K562 (cell line): ENCODE results near the gene RGL2. TPM values are rescaled to one million over a fixed set of nuclear protein-coding genes. Genes with fewer than 3 reads are reported as not detected.

ENCODE experiments used
- BCLAF1 ChIP-seq, 2 experiments: fragments of 450-650 bp in 1 of 2; IDR thresholded peaks; 2 replicates each; pipeline ENCODE4 v1.6.1; 2011 to 2017; ENCODE audit warnings: low read depth in 2 of 2, antibody characterized with exemption in 1 of 2, borderline replicate concordance in 1 of 2, low read length in 1 of 2, mild to moderate bottlenecking in 1 of 2, mixed read lengths in 1 of 2; ENCODE audit not compliant: control insufficient read depth in 1 of 2
- CREBBP ChIP-seq: IDR thresholded peaks from one replicate; pipeline ENCODE4 v1.6.1; 2012; ENCODE audit warnings: low read depth, mild to moderate bottlenecking, control low read depth, inconsistent platforms, low read length
- CXXC5 ChIP-seq: fragments of 250-450 bp; sonication (Bioruptor Pico); IDR thresholded peaks from 2 replicates; pipeline ENCODE4 v1.8.0; 2022; ENCODE audit warnings: inconsistent platforms, mild to moderate bottlenecking, moderate library complexity
- EWSR1 ChIP-seq: fragments of 450-650 bp; IDR thresholded peaks from 2 replicates; pipeline ENCODE4 v1.6.1; 2018; ENCODE audit warnings: borderline replicate concordance, mild to moderate bottlenecking, low read depth, moderate library complexity; ENCODE audit not compliant: partially characterized antibody
- PCBP2 ChIP-seq: fragments of 200-400 bp; formaldehyde crosslinking; IDR thresholded peaks from 2 replicates; pipeline ENCODE4 v1.6.1; 2018; ENCODE audit warnings: low read length, low read depth, mild to moderate bottlenecking, moderate library complexity; ENCODE audit not compliant: poor library complexity, severe bottlenecking
- PML ChIP-seq: IDR thresholded peaks from 2 replicates; pipeline ENCODE4 v1.6.1; 2012; ENCODE audit warnings: low read length, inconsistent platforms
- RAD51 ChIP-seq: fragments of 450-650 bp; IDR thresholded peaks from 2 replicates; pipeline ENCODE4 v1.7.1; 2016; ENCODE audit warnings: low read depth, mild to moderate bottlenecking, borderline replicate concordance
- SETDB1 ChIP-seq: IDR thresholded peaks from one replicate; pipeline ENCODE4 v1.6.1; 2012; ENCODE audit warnings: low read length, control low read depth, inconsistent platforms
- SMARCA4 ChIP-seq: fragments of 450-650 bp; IDR thresholded peaks from 2 replicates; pipeline ENCODE4 v1.6.1; 2016
- TCF3 ChIP-seq: sonication (generic); formaldehyde crosslinking; IDR thresholded peaks from 2 replicates; pipeline ENCODE4 v1.4.0; 2020; ENCODE audit warnings: mild to moderate bottlenecking, missing genetic modification reagents
- ZBTB7A ChIP-seq: IDR thresholded peaks from 2 replicates; pipeline ENCODE4 v1.6.1; 2011; ENCODE audit warnings: low read depth, mild to moderate bottlenecking, low read length, moderate library complexity, borderline replicate concordance; ENCODE audit not compliant: control insufficient read depth
- ZNF12 ChIP-seq: sonication (generic); formaldehyde crosslinking; IDR thresholded peaks from 2 replicates; pipeline ENCODE4 v1.4.0; 2020; ENCODE audit warnings: mild to moderate bottlenecking, missing genetic modification reagents
- ZNF311 ChIP-seq: fragments of 250-450 bp; sonication (Bioruptor Pico); IDR thresholded peaks from 2 replicates; pipeline ENCODE4 v1.4.0; 2020; ENCODE audit warnings: mild to moderate bottlenecking, moderate library complexity
- ZNF639 ChIP-seq, 2 experiments: fragments of 200-800 bp in 1 of 2; sonication (Bioruptor generic) in 1 of 2; sonication (generic) in 1 of 2; formaldehyde crosslinking in 1 of 2; IDR thresholded peaks in 1 of 2; conservative IDR thresholded peaks in 1 of 2; 2 replicates each; pipeline versions ENCODE4 v1.5.0 to v1.6.1; 2016 to 2020; ENCODE audit warnings: missing compliant biosample characterization in 1 of 2, missing genetic modification characterization in 1 of 2, missing genetic modification reagents in 1 of 2
- ZNF644 ChIP-seq: fragments of 200-800 bp; sonication (Bioruptor generic); IDR thresholded peaks from 2 replicates; pipeline ENCODE4 v1.6.1; 2016; ENCODE audit warnings: low read depth, missing genetic modification characterization, missing compliant biosample characterization
- ZNF717 ChIP-seq: fragments of 250-450 bp; sonication (Bioruptor Pico); IDR thresholded peaks from 2 replicates; pipeline ENCODE4 v1.5.0; 2021
- polyA plus RNA-seq, 8 experiments: library from polyadenylated mRNA; depleted of rRNA in 4 of 8; stranded (reverse) in 5 of 8; unstranded in 3 of 8; fragments of >200 nt; fragmentation: Nextera tagmentation in 2 of 8; fragmentation: Illumina TruSeq in 1 of 8; extraction: Ambion mirVana in 2 of 8; extraction: Trizol in 1 of 8; gene quantifications; 2 replicates each; pipeline versions ENCODE4 v1.2.1 to v1.2.3, GENCODE V29; 2011 to 2014; ENCODE audit warnings: inconsistent platforms in 1 of 8, missing spikeins in 1 of 8
- total RNA-seq, 7 experiments: library from RNA; depleted of rRNA in 6 of 7; stranded (reverse); fragments of >200 nt in 6 of 7; fragmentation: Illumina TruSeq in 2 of 7; extraction: Trizol in 2 of 7; gene quantifications; 2 replicates each; pipeline versions ENCODE4 v1.2.1 to v1.2.3, GENCODE V29; 2011 to 2021; ENCODE audit warnings: low replicate concordance in 1 of 7
- TF ChIP-seq, protein P1 (sequence below): sonication (generic); formaldehyde crosslinking; IDR thresholded peaks from 2 replicates; pipeline ENCODE4 v1.8.0; 2022; ENCODE audit warnings: mild to moderate bottlenecking, missing genetic modification reagents

RGL2 gene
- total and polyA plus RNA-seq, 9 of the 15 experiments (the other 6 are each of a cell fraction or from before 2014, with no cell fraction given), result 1.8 to 57.1 (median 19.5) TPM

- TF ChIP-seq SETDB1 (no peak), TCF3 (CRISPR knock-in tag) (no peak; the same call in 1 of the 2 replicates), ZBTB7A (peak; percentile 68), CXXC5 (CRISPR knock-in tag) (peak; percentile 39; the same call in 1 of the 2 replicates), ZNF12 (peak; percentile 67; the same call in 1 of the 2 replicates), ZNF644 (tag) (no peak), PML (no peak), PCBP2 (no peak), SMARCA4 (0 out of 2 replicates have a peak, but pooled peaks have one; percentile 17), CREBBP (no peak), RAD51 (peak; percentile 78), ZNF717 (CRISPR knock-in tag) (no peak), ZNF311 (no peak), EWSR1 (no peak), ZNF639 (CRISPR knock-in tag; conservative IDR thresholded peaks at IDR 0.05 in 1 of 2, IDR thresholded peaks at IDR 0.05 in 1 of 2) (no peak), BCLAF1 (IDR thresholded peaks at IDR 0.05; ENCODE audit: borderline replicate concordance in 1 of 2, control insufficient read depth in 1 of 2, low read depth in 2 of 2, low read length in 1 of 2) (no peak)
- TF ChIP-seq, protein P1, sequence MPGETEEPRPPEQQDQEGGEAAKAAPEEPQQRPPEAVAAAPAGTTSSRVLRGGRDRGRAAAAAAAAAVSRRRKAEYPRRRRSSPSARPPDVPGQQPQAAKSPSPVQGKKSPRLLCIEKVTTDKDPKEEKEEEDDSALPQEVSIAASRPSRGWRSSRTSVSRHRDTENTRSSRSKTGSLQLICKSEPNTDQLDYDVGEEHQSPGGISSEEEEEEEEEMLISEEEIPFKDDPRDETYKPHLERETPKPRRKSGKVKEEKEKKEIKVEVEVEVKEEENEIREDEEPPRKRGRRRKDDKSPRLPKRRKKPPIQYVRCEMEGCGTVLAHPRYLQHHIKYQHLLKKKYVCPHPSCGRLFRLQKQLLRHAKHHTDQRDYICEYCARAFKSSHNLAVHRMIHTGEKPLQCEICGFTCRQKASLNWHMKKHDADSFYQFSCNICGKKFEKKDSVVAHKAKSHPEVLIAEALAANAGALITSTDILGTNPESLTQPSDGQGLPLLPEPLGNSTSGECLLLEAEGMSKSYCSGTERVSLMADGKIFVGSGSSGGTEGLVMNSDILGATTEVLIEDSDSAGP (CRISPR knock-in tag), result 0 out of 2 replicates have a peak, but pooled peaks have one; percentile 53
Measured at GRCh38 chr6:33312361-33313104, 13.8 kb upstream of the RGL2 start (continued).
